GM12878 (cell line): Measurements from ENCODE around the gene RIMS1. TPM values are rescaled to one million over a fixed set of nuclear protein-coding genes. Genes with fewer than 3 reads are reported as not detected.

Source experiments
- ATAC-seq: fragments of 200-7000 bp; cut with Tn5 transposase; 3 replicates; pipeline ENCODE4 v1.9.1; 2020; ENCODE audit warnings: mild to moderate bottlenecking, moderate library complexity
- BruUV-seq: library from RNA; stranded (reverse); fragments of 400-500 nt; replicated peaks from 2 replicates; lab custom pipeline; 2021; lab: Mats Ljungman, UMichigan
- CTCF ChIA-PET: fragments of 300-600 bp; sonication (Branson Sonifier 250); formaldehyde crosslinking; extraction: SDS; loops from one replicate; lab custom pipeline; 2021; ENCODE audit warnings: inconsistent platforms; lab: Yijun Ruan, JAX
- POLR2A ChIA-PET: fragments of 350-600 bp; formaldehyde crosslinking; extraction: SDS; loops from one replicate; lab custom pipeline; 2021; ENCODE audit warnings: inconsistent platforms; lab: Charles Lee
- RAD21 ChIA-PET: fragments of 300-600 bp; sonication (Branson Sonifier 250); formaldehyde crosslinking; loops from one replicate; lab custom pipeline; 2023; ENCODE audit warnings: antibody characterized with exemption; ENCODE audit not compliant: unreplicated experiment; lab: Charles Lee
- SMC1A ChIA-PET: fragments of 300-600 bp; sonication (Branson Sonifier 250); formaldehyde crosslinking; loops from one replicate; lab custom pipeline; 2023; ENCODE audit not compliant: unreplicated experiment, uncharacterized antibody; lab: Charles Lee
- DNase-seq: peaks from one replicate; pipeline ENCODE4 v3.0.0-alpha.2; 2011; ENCODE audit warnings: low read depth, low spot score
- FAIRE-seq: peaks from 3 replicates; lab custom pipeline; 2011; peaks lifted over from hg19 to GRCh38; lab: Jason Lieb, UNC
- H2AFZ ChIP-seq: 2 replicates; pipeline ENCODE4 v1.6.0; 2011; ENCODE audit warnings: low read depth, low read length, control low read depth; ENCODE audit not compliant: control insufficient read depth
- H3K27ac ChIP-seq: 2 replicates; pipeline ENCODE4 v1.5.1; 2011; ENCODE audit warnings: control low read depth; ENCODE audit not compliant: control insufficient read depth, insufficient read depth
- H3K27me3 ChIP-seq, 2 experiments: replicated peaks in 1 of 2; 2 replicates each; pipeline versions ENCODE4 v1.6.0 to v1.6.1; 2011; ENCODE audit warnings: low read length in 1 of 2; ENCODE audit not compliant: control insufficient read depth in 2 of 2, insufficient read depth in 2 of 2
- H3K36me3 ChIP-seq, 2 experiments: 2 replicates each; pipeline ENCODE4 v1.5.1; 2011; ENCODE audit warnings: low read length in 1 of 2; ENCODE audit not compliant: control insufficient read depth in 2 of 2, insufficient read depth in 2 of 2
- H3K4me1 ChIP-seq: 2 replicates; pipeline ENCODE4 v1.6.1; 2011; ENCODE audit warnings: mild to moderate bottlenecking, low read length, moderate library complexity, mixed read lengths; ENCODE audit not compliant: control insufficient read depth, insufficient read depth
- H3K4me2 ChIP-seq: 2 replicates; pipeline ENCODE4 v1.6.0; 2011; ENCODE audit warnings: control low read depth; ENCODE audit not compliant: control insufficient read depth, insufficient read depth
- H3K4me3 ChIP-seq: fragments of 200-600 bp; sonication (generic); 2 replicates; pipeline ENCODE4 v1.5.1; 2016
- H3K79me2 ChIP-seq: 2 replicates; pipeline ENCODE4 v1.6.0; 2011; ENCODE audit warnings: low read length; ENCODE audit not compliant: control insufficient read depth, insufficient read depth
- H3K9ac ChIP-seq: 2 replicates; pipeline ENCODE4 v1.8.0; 2011; ENCODE audit warnings: low read length, control low read depth, mixed read lengths; ENCODE audit not compliant: control insufficient read depth, insufficient read depth
- H3K9me3 ChIP-seq: replicated peaks from 3 replicates; pipeline ENCODE4 v1.5.1; 2011; ENCODE audit warnings: mild to moderate bottlenecking, low read length; ENCODE audit not compliant: control insufficient read depth, insufficient read depth
- H4K20me1 ChIP-seq: 2 replicates; pipeline ENCODE4 v1.6.0; 2011; ENCODE audit not compliant: control insufficient read depth, insufficient read depth
- BACH1 ChIP-seq: fragments of 450-650 bp; IDR thresholded peaks from 2 replicates; pipeline ENCODE4 v1.6.1; 2017; ENCODE audit warnings: mild to moderate bottlenecking, borderline replicate concordance
- CBFB ChIP-seq: IDR thresholded peaks from 2 replicates; pipeline ENCODE4 v1.6.1; 2016; ENCODE audit warnings: antibody characterized with exemption, low read depth
- CBX3 ChIP-seq: fragments of 200-600 bp; sonication (generic); IDR thresholded peaks from 2 replicates; pipeline ENCODE4 v1.6.1; 2016; ENCODE audit warnings: low read depth, borderline replicate concordance
- CEBPB ChIP-seq, 2 experiments: fragments of 150-350 bp in 1 of 2; IDR thresholded peaks; 2 replicates each; pipeline ENCODE4 v1.6.1; 2012 to 2014; ENCODE audit warnings: low read depth in 2 of 2, low read length in 2 of 2, borderline replicate concordance in 1 of 2, inconsistent platforms in 1 of 2
- CREB1 ChIP-seq: IDR thresholded peaks from 2 replicates; pipeline ENCODE4 v1.6.1; 2012; ENCODE audit warnings: low read depth, mild to moderate bottlenecking, inconsistent platforms
- CTCF ChIP-seq, 3 experiments: IDR thresholded peaks in 2 of 3; conservative IDR thresholded peaks in 1 of 3; 2 replicates each; pipeline ENCODE4 v1.5.1; 2011; ENCODE audit warnings: low read depth in 3 of 3, low read length in 3 of 3, mild to moderate bottlenecking in 3 of 3, control low read depth in 2 of 3, moderate library complexity in 2 of 3, inconsistent platforms in 1 of 3, mixed read lengths in 1 of 3; ENCODE audit not compliant: control insufficient read depth in 2 of 3, insufficient read depth in 1 of 3; ENCODE audit errors: extremely low read depth in 1 of 3
- HDGF ChIP-seq: fragments of 450-650 bp; IDR thresholded peaks from 2 replicates; pipeline ENCODE4 v1.6.1; 2016; ENCODE audit warnings: antibody characterized with exemption
- JUNB ChIP-seq: IDR thresholded peaks from 2 replicates; pipeline ENCODE4 v1.6.1; 2016; ENCODE audit warnings: antibody characterized with exemption, mild to moderate bottlenecking
- KLF5 ChIP-seq: fragments of 450-650 bp; IDR thresholded peaks from 2 replicates; pipeline ENCODE4 v1.6.1; 2014; ENCODE audit warnings: mild to moderate bottlenecking; ENCODE audit not compliant: partially characterized antibody
- NFXL1 ChIP-seq: fragments of 450-650 bp; IDR thresholded peaks from 2 replicates; pipeline ENCODE4 v1.6.1; 2017; ENCODE audit warnings: antibody characterized with exemption, mild to moderate bottlenecking, borderline replicate concordance
- NRF1 ChIP-seq: conservative IDR thresholded peaks from 2 replicates; pipeline ENCODE4 v1.6.1; 2011; ENCODE audit warnings: mild to moderate bottlenecking, low read depth, low read length, improper control_type of control experiment
- PAX5 ChIP-seq: IDR thresholded peaks from 2 replicates; pipeline ENCODE4 v1.6.1; 2011; ENCODE audit warnings: low read depth, low read length, borderline replicate concordance
- RAD21 ChIP-seq: IDR thresholded peaks from 2 replicates; pipeline ENCODE4 v1.6.1; 2011; ENCODE audit warnings: mild to moderate bottlenecking, low read depth, low read length, moderate library complexity; ENCODE audit not compliant: insufficient read depth
- USF2 ChIP-seq: IDR thresholded peaks from 2 replicates; pipeline ENCODE4 v1.6.1; 2011; ENCODE audit warnings: low read depth, low read length, improper control_type of control experiment, borderline replicate concordance
- WGBS: methylation state at CpG from one replicate; pipeline ENCODE4 v1.1.6; 2016; ENCODE audit warnings: low lambda C conversion rate; ENCODE audit not compliant: insufficient replicate concordance, insufficient coverage; ENCODE audit errors: missing lambda C conversion rate; 5-methylcytosine and 5-hydroxymethylcytosine counted together
- in situ Hi-C: fragments of 300-500 bp; cut with MboI; formaldehyde crosslinking; loops from 9 replicates; pipeline ENCODE4 v1.14.3; 2018; ENCODE audit warnings: mixed read lengths
- intact Hi-C: fragments of 100-400 bp; cut with micrococcal nuclease; formaldehyde crosslinking; loops from one replicate; pipeline ENCODE4 v1.14.2; 2022; ENCODE audit not compliant: unreplicated experiment
- polyA plus RNA-seq, 11 experiments: library from polyadenylated mRNA; depleted of rRNA in 4 of 11; unstranded in 6 of 11; stranded (reverse) in 5 of 11; fragments of >200 nt; fragmentation: Nextera tagmentation in 4 of 11; fragmentation: Illumina TruSeq in 1 of 11; extraction: Ambion mirVana in 4 of 11; extraction: Trizol in 1 of 11; gene quantifications; 1 replicate in 1 of 11; 2 replicates in 10 of 11; pipeline versions ENCODE4 v1.2.1 to v1.2.3, GENCODE V29; 2011 to 2016; ENCODE audit warnings: inconsistent platforms in 2 of 11, missing spikeins in 2 of 11, low read depth in 1 of 11
- total RNA-seq, 4 experiments: library from RNA; depleted of rRNA in 3 of 4; stranded (reverse); fragments of >200 nt in 3 of 4; fragmentation: Illumina TruSeq in 1 of 4; extraction: Trizol in 1 of 4; gene quantifications; 2 replicates each; pipeline versions ENCODE4 v1.2.1 to v1.2.3, GENCODE V29; 2013 to 2021
- TF ChIP-seq, protein P1 (sequence below): fragments of 450-650 bp; IDR thresholded peaks from 2 replicates; pipeline ENCODE4 v1.6.1; 2016; ENCODE audit warnings: mild to moderate bottlenecking

Gene RIMS1
- total and polyA plus RNA-seq, 10 of the 15 experiments (the other 5 are each of a cell fraction or from before 2014, with no cell fraction given) = 0.05 to 0.76 (median 0.23) TPM

DNA sequence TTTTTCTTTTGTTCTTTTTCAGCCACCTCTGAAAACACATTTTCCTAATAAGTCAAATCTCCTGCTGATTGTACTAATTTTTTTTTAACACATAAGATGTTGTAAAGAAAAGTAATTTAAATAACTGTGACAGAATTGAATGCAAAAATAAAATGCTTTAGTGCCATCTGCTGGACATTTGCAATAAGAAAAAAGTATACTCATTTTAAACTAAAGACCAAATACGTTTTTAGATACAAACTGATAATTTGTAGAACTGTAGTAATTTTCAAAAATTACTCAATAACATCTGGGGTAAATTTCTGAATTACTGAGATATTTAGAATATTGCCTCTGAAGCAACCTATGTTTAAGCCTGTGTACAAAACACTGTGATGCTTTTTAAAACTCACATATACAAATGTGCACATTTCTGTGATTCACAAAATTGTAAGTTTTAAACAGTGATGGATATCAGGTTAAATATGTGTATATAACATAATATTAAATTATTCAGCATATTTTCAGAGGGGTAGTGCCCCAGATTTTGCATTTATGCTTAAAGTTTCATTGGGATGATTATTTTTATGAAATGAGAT, 198.7 kb downstream of the RIMS1 start (continued):
- TF ChIP-seq CBFB = no peak
- peak; percentile 14 to 49 (median 40); a peak in 2 of 6 replicates for TF ChIP-seq CTCF (IDR thresholded peaks at IDR 0.05 in 2 of 3, conservative IDR thresholded peaks at IDR 0.05 in 1 of 3; ENCODE audit: control insufficient read depth in 2 of 3, extremely low read depth in 1 of 3, insufficient read depth in 1 of 3, low read depth in 3 of 3, low read length in 3 of 3)
- TF ChIP-seq, protein P1, sequence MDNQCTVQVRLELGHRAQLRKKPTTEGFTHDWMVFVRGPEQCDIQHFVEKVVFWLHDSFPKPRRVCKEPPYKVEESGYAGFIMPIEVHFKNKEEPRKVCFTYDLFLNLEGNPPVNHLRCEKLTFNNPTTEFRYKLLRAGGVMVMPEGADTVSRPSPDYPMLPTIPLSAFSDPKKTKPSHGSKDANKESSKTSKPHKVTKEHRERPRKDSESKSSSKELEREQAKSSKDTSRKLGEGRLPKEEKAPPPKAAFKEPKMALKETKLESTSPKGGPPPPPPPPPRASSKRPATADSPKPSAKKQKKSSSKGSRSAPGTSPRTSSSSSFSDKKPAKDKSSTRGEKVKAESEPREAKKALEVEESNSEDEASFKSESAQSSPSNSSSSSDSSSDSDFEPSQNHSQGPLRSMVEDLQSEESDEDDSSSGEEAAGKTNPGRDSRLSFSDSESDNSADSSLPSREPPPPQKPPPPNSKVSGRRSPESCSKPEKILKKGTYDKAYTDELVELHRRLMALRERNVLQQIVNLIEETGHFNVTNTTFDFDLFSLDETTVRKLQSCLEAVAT = no peak
- peak; percentile 46 for TF ChIP-seq RAD21
- no peak for TF ChIP-seq JUNB

DNA sequence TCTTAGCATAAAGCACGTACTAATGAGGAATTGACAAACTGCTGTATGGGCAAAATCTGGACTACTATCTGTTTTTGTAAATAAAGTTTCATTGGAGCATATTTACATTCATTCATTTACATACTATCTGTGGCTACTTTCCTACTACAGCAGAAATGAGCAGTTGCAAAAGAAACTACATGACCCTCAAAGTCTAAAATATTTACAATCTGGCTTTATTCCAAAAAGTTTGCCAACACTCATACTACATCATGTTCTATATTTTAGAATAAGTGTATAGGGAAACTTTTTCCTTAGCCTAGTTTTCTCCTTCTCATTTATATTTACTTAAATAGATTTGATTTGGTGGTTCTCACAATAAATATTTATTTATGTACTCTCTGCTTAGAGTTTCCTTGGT, 208.2 kb downstream of the RIMS1 start:
- H3K4me1 ChIP-seq = no peaks in the 10 kb centered on the region
- H2AFZ ChIP-seq = no peak overlapping the region
- ChIA-PET SMC1A (interaction anchor here (1.2 kb wide), 1 partner anchor 19 kb away, joined by 3 read pairs; no protein-coding TSS in a partner anchor), POLR2A (no interaction called here), RAD21 (no interaction called here), CTCF (interaction anchor here (1.0 to 2.4 kb wide), 2 partner anchors 8 to 710 kb away, joined by 3 to 8 read pairs; no protein-coding TSS in a partner anchor)
- no peak overlapping the region for H3K27ac ChIP-seq
- DNase-seq (no peak), ATAC-seq (no peak), FAIRE-seq (no peak)
- in situ Hi-C loops (no loop called here), intact Hi-C loops (no loop called here)
- no TSS peak for BruUV-seq
- no peak overlapping the region for H3K9ac ChIP-seq
- no peaks in the 10 kb centered on the region; a peak in 1 of 4 replicates for H3K27me3 ChIP-seq
- no peak overlapping the region for H3K4me3 ChIP-seq
- no peaks in the 10 kb centered on the region for H3K79me2 ChIP-seq
- H3K36me3 ChIP-seq = no peaks in the 10 kb centered on the region
- H3K4me2 ChIP-seq = no peak overlapping the region
- 0% methylated on average over 1 of the region's 1 CpG for WGBS
- no peaks in the 10 kb centered on the region for H3K9me3 ChIP-seq
- H4K20me1 ChIP-seq = no peaks in the 10 kb centered on the region
- no peak for TF ChIP-seq USF2
- TF ChIP-seq RAD21 = no peak
- no peak for TF ChIP-seq NRF1
- no peak for TF ChIP-seq HDGF
- no peak for TF ChIP-seq KLF5
- no peak for TF ChIP-seq BACH1
- no peak for TF ChIP-seq CTCF (IDR thresholded peaks at IDR 0.05 in 2 of 3, conservative IDR thresholded peaks at IDR 0.05 in 1 of 3; ENCODE audit: control insufficient read depth in 2 of 3, extremely low read depth in 1 of 3, insufficient read depth in 1 of 3, low read depth in 3 of 3, low read length in 3 of 3)
- TF ChIP-seq PAX5 = no peak
- TF ChIP-seq CBX3 = no peak
- no peak for TF ChIP-seq CEBPB (IDR thresholded peaks at IDR 0.05; ENCODE audit: borderline replicate concordance in 1 of 2, low read depth in 2 of 2, low read length in 2 of 2)
- TF ChIP-seq NFXL1 = no peak
- no peak for TF ChIP-seq CREB1
